ENCODE measurements around the gene ROPN1L. TPM values are rescaled to one million over a fixed set of nuclear protein-coding genes. Genes with fewer than 3 reads are reported as not detected.
"Not testable (repeated sequence)": the region's sequence is repeated elsewhere in the genome, so short reads cannot be mapped to it uniquely, and the experiment has no call there.

The ROPN1L gene
- total and polyA plus RNA-seq, 10 of the 15 experiments (the other 5 are each of a cell fraction or from before 2014, with no cell fraction given) = 0.07 to 0.38 (median 0.22) TPM; not detected in 6

- TF ChIP-seq E4F1 (IDR thresholded peaks at IDR 0.05; ENCODE audit: borderline replicate concordance, partially characterized antibody) = no peak
- TF ChIP-seq SRF (IDR thresholded peaks at IDR 0.05; ENCODE audit: low read depth in 2 of 2, low read length in 2 of 2) = no peak
- no peak for TF ChIP-seq MAX (IDR thresholded peaks at IDR 0.05; ENCODE audit: low read depth, low read length)
Observed at GRCh38 chr5:10511741-10512640, 70.3 kb downstream of the ROPN1L start (continued).

GRCh38 chr5:10513501-10514442 lies 72.1 kb downstream of the ROPN1L start:
- ChIA-PET CTCF (no interaction called here), RAD21 (ENCODE audit: unreplicated experiment) (no interaction called here), POLR2A (no interaction called here), SMC1A (ENCODE audit: uncharacterized antibody, unreplicated experiment) (no interaction called here)
- in situ Hi-C loops (cut with MboI) (no loop called here), intact Hi-C loops (cut with micrococcal nuclease; ENCODE audit: unreplicated experiment) (no loop called here)
- H3K4me3 ChIP-seq = no peak overlapping the region
- FAIRE-seq = no peak
- H2AFZ ChIP-seq (ENCODE audit: control insufficient read depth, low read depth, low read length) = no peak overlapping the region
- no peak overlapping the region for H3K27ac ChIP-seq (ENCODE audit: control insufficient read depth, insufficient read depth)
- TF ChIP-seq MEF2A (IDR thresholded peaks at IDR 0.05; ENCODE audit: insufficient read depth, low read depth, low read length) (no peak), SUZ12 (IDR thresholded peaks at IDR 0.05; ENCODE audit: unreplicated experiment) (no peak), EGR1 (IDR thresholded peaks at IDR 0.05; ENCODE audit: borderline replicate concordance in 1 of 2, low read depth in 2 of 2, low read length in 2 of 2) (no peak), YY1 (IDR thresholded peaks at IDR 0.05; ENCODE audit: low read depth, low read length) (no peak), RBBP5 (conservative IDR thresholded peaks at IDR 0.05) (no peak)
- no peak overlapping the region for H3K4me2 ChIP-seq (ENCODE audit: control insufficient read depth, insufficient read depth)
- no peaks in the 10 kb centered on the region for H3K36me3 ChIP-seq (ENCODE audit: control insufficient read depth in 2 of 2, insufficient read depth in 2 of 2, low read length in 1 of 2)
- DNase-seq (ENCODE audit: low read depth, low spot score) = no peak
- ATAC-seq = no peak
- H3K9me3 ChIP-seq (replicated peaks; ENCODE audit: control insufficient read depth, insufficient read depth, low read length) = no peaks in the 10 kb centered on the region
- no peak overlapping the region for H3K9ac ChIP-seq (ENCODE audit: control insufficient read depth, insufficient read depth, low read length)
- H4K20me1 ChIP-seq (ENCODE audit: control insufficient read depth, insufficient read depth) = no peaks in the 10 kb centered on the region
- WGBS (ENCODE audit: insufficient coverage, insufficient replicate concordance, low lambda C conversion rate, missing lambda C conversion rate) = 48% methylated on average over 10 of the region's 10 CpGs
- no TSS peak for BruUV-seq (replicated peaks)
- H3K27me3 ChIP-seq (replicated peaks in 1 of 2; ENCODE audit: control insufficient read depth in 2 of 2, insufficient read depth in 2 of 2, low read length in 1 of 2) = no peaks in the 10 kb centered on the region
- H3K79me2 ChIP-seq (ENCODE audit: control insufficient read depth, insufficient read depth, low read length) = no peaks in the 10 kb centered on the region
- no peaks in the 10 kb centered on the region for H3K4me1 ChIP-seq (ENCODE audit: control insufficient read depth, insufficient read depth, low read length)

- POLR2A ChIA-PET = interaction anchor here (0.6 kb wide), 1 partner anchor 132 kb away, joined by 5 read pairs; no protein-coding TSS in a partner anchor
- H3K9ac ChIP-seq (ENCODE audit: control insufficient read depth, insufficient read depth, low read length); ATAC-seq; H3K27me3 ChIP-seq (replicated peaks in 1 of 2; ENCODE audit: control insufficient read depth in 2 of 2, insufficient read depth in 2 of 2, low read length in 1 of 2); H3K79me2 ChIP-seq (ENCODE audit: control insufficient read depth, insufficient read depth, low read length); H3K4me3 ChIP-seq; H3K4me2 ChIP-seq (ENCODE audit: control insufficient read depth, insufficient read depth); intact Hi-C loops (cut with micrococcal nuclease; ENCODE audit: unreplicated experiment); H3K36me3 ChIP-seq (ENCODE audit: control insufficient read depth in 2 of 2, insufficient read depth in 2 of 2, low read length in 1 of 2); in situ Hi-C loops (cut with MboI); H2AFZ ChIP-seq (ENCODE audit: control insufficient read depth, low read depth, low read length); SMC1A ChIA-PET (ENCODE audit: uncharacterized antibody, unreplicated experiment); CTCF ChIA-PET; FAIRE-seq; BruUV-seq (replicated peaks); H4K20me1 ChIP-seq (ENCODE audit: control insufficient read depth, insufficient read depth); H3K4me1 ChIP-seq (ENCODE audit: control insufficient read depth, insufficient read depth, low read length); H3K9me3 ChIP-seq (replicated peaks; ENCODE audit: control insufficient read depth, insufficient read depth, low read length); DNase-seq (ENCODE audit: low read depth, low spot score); H3K27ac ChIP-seq (ENCODE audit: control insufficient read depth, insufficient read depth); RAD21 ChIA-PET (ENCODE audit: unreplicated experiment): not testable (repeated sequence)
- WGBS (ENCODE audit: insufficient coverage, insufficient replicate concordance, low lambda C conversion rate, missing lambda C conversion rate) = 48% methylated on average over 8 of the region's 8 CpGs
Observed at GRCh38 chr5:10514572-10514971, 72.9 kb downstream of the ROPN1L start.

All from GM12878 (cell line).